ENCODE measurements around the gene ADM.

The ADM gene

DNA sequence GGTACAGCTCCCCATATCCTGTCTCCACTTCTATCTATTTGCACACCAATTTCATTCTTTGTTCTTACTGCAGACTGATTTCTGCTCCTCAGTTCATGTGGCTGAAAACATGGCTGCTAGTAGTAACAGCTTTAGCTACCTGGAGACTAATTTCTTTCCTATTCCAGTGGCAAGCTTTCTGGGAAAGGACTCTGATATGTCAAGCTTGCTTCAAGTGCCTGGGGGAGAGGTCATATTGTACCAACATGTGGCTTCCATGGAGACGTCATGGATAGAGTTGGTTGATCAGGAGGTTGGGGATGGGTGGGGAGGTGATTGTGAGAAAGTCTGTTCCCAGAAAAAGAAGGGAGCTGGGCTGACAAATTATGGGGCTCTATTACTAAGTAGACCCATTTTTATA is 44.9 kb downstream of the ADM start:
- no peak for DNase-seq
- no peak overlapping the region for H3K27ac Mint-ChIP-seq
- CTCF ChIA-PET: interaction anchor here (1.5 kb wide), 1 partner anchor 16 kb away, joined by 3 read pairs; no protein-coding TSS in a partner anchor
- no peaks in the 10 kb centered on the region for H3K9me3 Mint-ChIP-seq
- no peaks in the 10 kb centered on the region for H3K36me3 Mint-ChIP-seq
- H3K4me1 Mint-ChIP-seq: no peaks in the 10 kb centered on the region
- no peak overlapping the region for H3K4me3 Mint-ChIP-seq
- H3K27me3 Mint-ChIP-seq: peaks cover 14% of the 10 kb centered on the region

DNA sequence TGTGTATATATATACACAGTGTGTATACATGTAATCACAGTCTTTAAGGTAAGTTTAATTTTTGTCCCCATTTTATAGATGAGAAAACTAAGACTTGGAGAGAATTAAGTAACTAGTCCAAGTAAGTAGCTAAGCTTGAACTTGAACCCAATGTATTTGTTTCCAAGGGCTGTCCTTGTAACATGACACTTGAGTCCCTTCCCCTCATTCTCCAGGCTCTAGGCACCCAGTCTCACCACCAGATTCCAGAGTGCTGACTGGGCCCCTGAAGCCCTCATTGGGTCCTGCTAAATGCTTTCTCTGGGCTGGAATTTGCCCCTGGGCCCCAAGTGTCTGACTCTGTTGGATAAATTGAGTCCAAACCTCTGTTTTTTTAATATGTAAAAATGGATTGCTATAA is 45.5 kb downstream of the ADM start:
- Mint-ChIP-seq H3K4me1 (no peaks in the 10 kb centered on the region), H3K36me3 (no peaks in the 10 kb centered on the region), H3K27me3 (peaks cover 14% of the 10 kb centered on the region), H3K27ac (no peak overlapping the region), H3K9me3 (no peaks in the 10 kb centered on the region), H3K4me3 (no peak overlapping the region)
- DNase-seq: no peak
- CTCF ChIA-PET: interaction anchor here (1.5 kb wide), 1 partner anchor 16 kb away, joined by 3 read pairs; no protein-coding TSS in a partner anchor

DNA sequence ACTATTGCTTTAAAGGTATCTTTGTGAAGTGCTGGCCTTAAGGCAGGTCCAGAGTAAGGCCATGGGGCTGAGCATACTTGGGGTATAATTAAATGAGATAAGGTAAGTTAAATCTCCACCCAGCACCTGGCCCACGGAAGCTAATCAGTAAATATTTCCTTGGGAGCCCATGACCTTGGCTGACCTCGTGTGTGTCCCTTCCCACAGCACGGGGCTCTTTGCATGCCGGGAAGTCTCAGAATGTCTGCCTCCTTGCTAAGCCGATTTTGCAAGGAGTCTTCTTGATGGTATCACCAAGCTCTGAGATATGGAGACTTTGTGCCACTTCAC is 46.5 kb downstream of the ADM start:
- no peak for DNase-seq
- H3K27ac Mint-ChIP-seq: no peak overlapping the region
- peaks cover 13% of the 10 kb centered on the region for H3K27me3 Mint-ChIP-seq
- no peaks in the 10 kb centered on the region for H3K9me3 Mint-ChIP-seq
- H3K4me1 Mint-ChIP-seq: no peaks in the 10 kb centered on the region
- CTCF ChIA-PET: interaction anchor here (1.3 kb wide), 1 partner anchor 15 kb away, joined by 5 read pairs; no protein-coding TSS in a partner anchor
- no peak overlapping the region for H3K4me3 Mint-ChIP-seq
- no peaks in the 10 kb centered on the region for H3K36me3 Mint-ChIP-seq

DNA sequence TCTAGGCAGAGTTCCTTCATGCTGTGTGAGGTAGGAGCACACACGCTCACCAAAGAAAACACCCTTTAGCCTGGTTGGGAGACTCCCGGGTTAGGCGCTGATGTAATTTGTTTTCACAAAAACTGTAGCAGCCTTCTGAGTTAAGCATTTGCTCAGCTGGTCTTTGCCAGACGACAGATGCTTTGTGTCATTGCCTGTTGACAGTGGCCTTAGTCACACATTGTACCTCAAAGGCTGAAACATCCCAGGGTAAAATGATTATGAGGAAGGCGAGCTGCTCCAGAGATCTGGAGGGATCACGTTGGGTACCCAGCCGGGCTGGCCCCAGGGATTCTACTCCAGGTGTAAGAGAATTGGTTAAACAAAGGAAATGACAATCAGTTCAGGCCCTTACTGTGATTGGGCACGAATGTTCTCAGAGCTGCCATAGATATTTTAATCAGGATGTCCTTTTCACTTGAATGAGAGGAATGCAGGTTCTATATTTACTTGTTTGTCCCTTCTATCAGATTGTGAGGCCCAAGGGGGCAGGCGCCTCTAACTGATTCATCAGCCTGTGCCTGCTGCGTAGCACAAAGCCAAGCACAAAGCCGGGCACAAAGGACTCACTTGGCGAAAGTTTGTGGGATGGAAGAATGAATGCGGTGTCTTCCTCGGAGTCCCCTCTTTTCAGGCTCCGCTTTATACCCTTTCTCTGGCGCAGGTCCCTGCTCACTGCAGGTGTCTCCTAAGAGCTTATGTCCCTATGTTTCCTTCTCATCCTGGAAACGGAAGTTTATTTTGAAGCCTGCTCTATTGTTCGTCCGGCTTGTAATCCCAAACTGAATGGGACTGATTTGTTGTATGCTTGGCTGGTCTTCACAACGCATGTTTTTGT is 47.1 kb downstream of the ADM start:
- H3K27me3 Mint-ChIP-seq: peaks cover 9% of the 10 kb centered on the region
- H3K9me3 Mint-ChIP-seq: no peaks in the 10 kb centered on the region
- CTCF ChIA-PET: interaction anchor here (1.3 kb wide), 1 partner anchor 14 kb away, joined by 5 read pairs; no protein-coding TSS in a partner anchor
- no peaks in the 10 kb centered on the region for H3K4me1 Mint-ChIP-seq
- H3K27ac Mint-ChIP-seq: no peak overlapping the region
- H3K4me3 Mint-ChIP-seq: no peak overlapping the region
- H3K36me3 Mint-ChIP-seq: no peaks in the 10 kb centered on the region
- no peak for DNase-seq

DNA sequence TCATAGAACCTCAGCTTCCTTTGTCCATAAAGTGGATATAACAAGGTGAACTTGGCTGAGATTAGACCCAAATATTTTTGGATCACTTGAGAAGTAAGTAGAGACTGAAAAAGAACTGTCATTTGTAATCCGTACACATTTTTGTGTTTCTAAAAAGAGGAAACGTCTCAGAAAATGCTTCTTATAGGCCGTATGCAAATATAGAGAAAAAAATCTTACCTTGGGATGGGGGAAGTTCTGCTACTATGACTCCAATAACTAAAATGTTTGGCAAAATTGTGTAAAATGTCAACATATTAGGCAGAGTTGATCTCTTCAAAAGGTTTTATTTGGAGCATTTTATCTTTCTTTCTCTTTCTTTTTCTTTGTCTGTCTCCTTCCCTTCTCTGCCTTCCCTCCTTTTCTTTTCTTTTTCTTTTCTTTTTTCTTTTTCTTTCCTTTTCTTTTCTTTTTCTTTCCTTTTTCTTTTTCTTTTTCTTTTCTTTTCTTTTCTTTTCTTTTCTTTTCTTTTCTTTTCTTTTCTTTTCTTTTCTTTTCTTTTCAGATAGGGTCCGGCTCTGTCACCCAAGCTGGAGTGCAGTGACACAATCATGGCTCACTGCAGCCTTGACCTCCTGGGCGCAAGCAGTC is 48.2 kb downstream of the ADM start:
- H3K27ac Mint-ChIP-seq: no peak overlapping the region
- H3K9me3 Mint-ChIP-seq: no peaks in the 10 kb centered on the region
- DNase-seq: no peak
- H3K27me3 Mint-ChIP-seq: peaks cover 13% of the 10 kb centered on the region
- CTCF ChIA-PET: interaction anchor here (2.9 kb wide), 1 partner anchor 14 kb away, joined by 8 read pairs; no protein-coding TSS in a partner anchor
- no peaks in the 10 kb centered on the region for H3K36me3 Mint-ChIP-seq
- H3K4me1 Mint-ChIP-seq: no peaks in the 10 kb centered on the region
- no peak overlapping the region for H3K4me3 Mint-ChIP-seq

DNA sequence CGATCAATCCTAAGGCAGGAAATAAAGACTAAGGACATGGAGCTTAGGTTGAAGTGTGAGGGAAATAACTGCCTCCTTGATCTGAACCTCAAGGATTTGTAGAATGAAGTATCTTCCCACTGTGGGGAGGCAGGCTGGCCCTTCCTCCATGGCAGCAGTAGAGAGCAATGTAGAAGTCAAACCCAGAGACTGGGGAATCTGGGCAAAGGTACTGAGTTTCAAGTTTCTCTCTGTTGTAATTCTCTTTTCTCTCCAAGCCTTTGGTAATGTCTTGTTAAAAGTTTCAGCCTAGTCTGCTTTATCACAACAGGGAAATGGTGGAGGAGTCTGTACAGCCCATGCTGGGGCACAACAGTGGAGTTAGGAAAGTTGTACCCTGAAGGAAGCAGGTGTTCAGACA is 49.5 kb downstream of the ADM start:
- peaks cover 20% of the 10 kb centered on the region for H3K27me3 Mint-ChIP-seq
- H3K36me3 Mint-ChIP-seq: no peaks in the 10 kb centered on the region
- CTCF ChIA-PET: interaction anchor here (2.9 kb wide), 1 partner anchor 12 kb away, joined by 8 read pairs; no protein-coding TSS in a partner anchor
- no peak for DNase-seq
- H3K4me1 Mint-ChIP-seq: no peaks in the 10 kb centered on the region
- H3K9me3 Mint-ChIP-seq: no peaks in the 10 kb centered on the region
- no peak overlapping the region for H3K4me3 Mint-ChIP-seq
- H3K27ac Mint-ChIP-seq: no peak overlapping the region

DNA sequence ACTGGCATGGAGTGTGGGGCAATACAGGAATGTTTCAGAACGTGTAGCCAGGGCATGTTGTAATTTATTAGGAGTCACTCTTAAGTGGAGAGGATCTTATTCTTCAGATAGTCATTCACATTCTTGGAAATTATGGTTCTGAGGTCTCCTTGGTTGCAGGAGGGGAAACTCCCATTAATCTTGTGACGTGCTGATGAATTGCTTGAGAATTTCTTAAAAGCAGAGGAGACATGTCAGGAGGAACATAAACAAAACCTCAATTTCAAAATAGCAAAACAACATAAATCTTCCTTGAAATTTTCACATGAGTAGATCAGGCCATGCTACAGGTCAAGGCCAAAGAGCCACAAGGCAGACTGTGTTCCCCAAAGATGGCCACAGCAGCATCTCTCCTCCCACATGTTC is 50.4 kb downstream of the ADM start:
- Mint-ChIP-seq H3K4me1 (no peaks in the 10 kb centered on the region), H3K27me3 (peaks cover 20% of the 10 kb centered on the region), H3K27ac (no peak overlapping the region), H3K36me3 (no peaks in the 10 kb centered on the region), H3K9me3 (no peaks in the 10 kb centered on the region), H3K4me3 (no peak overlapping the region)
- no peak for DNase-seq
- CTCF ChIA-PET: interaction anchor here (2.9 kb wide), 1 partner anchor 11 kb away, joined by 8 read pairs; no protein-coding TSS in a partner anchor

DNA sequence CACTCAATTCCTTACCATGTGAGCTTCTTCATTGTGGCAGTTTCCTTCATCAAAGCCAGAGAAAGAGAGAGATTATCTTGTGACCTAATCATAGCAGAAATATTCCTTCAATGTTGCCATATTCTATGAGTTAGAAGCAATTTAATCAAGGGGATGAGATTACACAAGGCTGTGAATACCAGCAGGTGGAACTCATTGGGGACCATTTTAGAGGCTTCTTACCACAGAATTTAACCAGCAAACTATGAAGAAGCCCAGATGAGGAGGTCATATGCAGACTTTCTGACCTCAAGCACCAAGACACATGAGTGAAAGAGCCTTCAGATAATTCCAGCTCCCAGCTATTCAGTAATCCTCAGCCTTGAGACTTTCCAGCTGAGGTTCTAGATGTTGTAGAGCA is 51.3 kb downstream of the ADM start:
- no peaks in the 10 kb centered on the region for H3K4me1 Mint-ChIP-seq
- no peaks in the 10 kb centered on the region for H3K9me3 Mint-ChIP-seq
- H3K36me3 Mint-ChIP-seq: no peaks in the 10 kb centered on the region
- no peak overlapping the region for H3K4me3 Mint-ChIP-seq
- peaks cover 24% of the 10 kb centered on the region for H3K27me3 Mint-ChIP-seq
- CTCF ChIA-PET: interaction anchor here (1.8 kb wide), 1 partner anchor 11 kb away, joined by 5 read pairs; no protein-coding TSS in a partner anchor
- H3K27ac Mint-ChIP-seq: no peak overlapping the region
- no peak for DNase-seq
